Trophoblast cell (in vitro differentiated cells and primary cell): ENCODE results near the gene EARS2.

Experiments used
- DNase-seq, 2 donors: peaks; one replicate each; pipeline ENCODE4 v3.0.0-alpha.2; 2016
- H2AFZ ChIP-seq: 2 replicates; pipeline ENCODE4 v1.6.1; 2013; ENCODE audit warnings: low read length, moderate library complexity, mild to moderate bottlenecking; ENCODE audit not compliant: insufficient read depth, poor library complexity
- H2AK5ac ChIP-seq: 2 replicates; pipeline ENCODE4 v1.6.1; 2013; ENCODE audit warnings: mild to moderate bottlenecking, low read length
- H2BK120ac ChIP-seq: 2 replicates; pipeline ENCODE4 v1.6.1; 2013; ENCODE audit warnings: low read length, mild to moderate bottlenecking, moderate library complexity; ENCODE audit not compliant: insufficient read depth, poor library complexity
- H2BK12ac ChIP-seq: 2 replicates; pipeline ENCODE4 v1.6.1; 2013; ENCODE audit warnings: mild to moderate bottlenecking, low read length, moderate library complexity
- H2BK5ac ChIP-seq: 2 replicates; pipeline ENCODE4 v1.6.1; 2013; ENCODE audit warnings: low read length, low read depth, moderate library complexity, mild to moderate bottlenecking; ENCODE audit not compliant: poor library complexity
- H3K14ac ChIP-seq: 2 replicates; pipeline ENCODE4 v1.6.1; 2013; ENCODE audit warnings: mild to moderate bottlenecking, low read length
- H3K18ac ChIP-seq: 2 replicates; pipeline ENCODE4 v1.6.1; 2013; ENCODE audit warnings: mild to moderate bottlenecking, low read length
- H3K23ac ChIP-seq: 2 replicates; pipeline ENCODE4 v1.6.1; 2013; ENCODE audit warnings: low read length
- H3K27ac ChIP-seq: 2 replicates; pipeline ENCODE4 v1.5.1; 2013; ENCODE audit warnings: low read depth, mild to moderate bottlenecking, inconsistent platforms, low read length, moderate library complexity
- H3K27me3 ChIP-seq: 2 replicates; pipeline ENCODE4 v1.6.1; 2013; ENCODE audit warnings: inconsistent platforms, mild to moderate bottlenecking, low read length, moderate library complexity; ENCODE audit not compliant: insufficient read depth
- H3K36me3 ChIP-seq, 2 experiments: 1 replicate in 1 of 2; 2 replicates in 1 of 2; pipeline ENCODE4 v1.6.1; 2013; ENCODE audit warnings: low read length in 2 of 2, mild to moderate bottlenecking in 2 of 2, moderate library complexity in 1 of 2; ENCODE audit not compliant: insufficient read depth in 2 of 2, control insufficient read depth in 1 of 2
- H3K4ac ChIP-seq: 2 replicates; pipeline ENCODE4 v1.6.1; 2013; ENCODE audit warnings: low read depth, mild to moderate bottlenecking, low read length, moderate library complexity
- H3K4me1 ChIP-seq, 2 experiments: 1 replicate in 1 of 2; 2 replicates in 1 of 2; pipeline ENCODE4 v1.6.1; 2013; ENCODE audit warnings: low read length in 2 of 2, mild to moderate bottlenecking in 2 of 2, moderate library complexity in 1 of 2; ENCODE audit not compliant: insufficient read depth in 2 of 2, control insufficient read depth in 1 of 2
- H3K4me2 ChIP-seq: 2 replicates; pipeline ENCODE4 v1.6.1; 2013; ENCODE audit warnings: inconsistent platforms, mild to moderate bottlenecking, low read length, moderate library complexity
- H3K4me3 ChIP-seq: 2 replicates; pipeline ENCODE4 v1.5.1; 2013; ENCODE audit warnings: mild to moderate bottlenecking, low read depth, low read length, inconsistent platforms
- H3K79me1 ChIP-seq: one replicate; pipeline ENCODE4 v1.6.1; 2013; ENCODE audit warnings: low read length
- H3K79me2 ChIP-seq: 2 replicates; pipeline ENCODE4 v1.6.1; 2013; ENCODE audit warnings: low read length, mild to moderate bottlenecking; ENCODE audit not compliant: control insufficient read depth, insufficient read depth, poor library complexity
- H3K9ac ChIP-seq: 2 replicates; pipeline ENCODE4 v1.6.1; 2013; ENCODE audit warnings: mild to moderate bottlenecking, low read length
- H3K9me3 ChIP-seq: 2 replicates; pipeline ENCODE4 v1.6.1; 2013; ENCODE audit warnings: low read depth, mild to moderate bottlenecking, control low read depth, inconsistent platforms, low read length; ENCODE audit not compliant: insufficient read depth
- H4K12ac ChIP-seq: 2 replicates; pipeline ENCODE4 v1.6.1; 2013; ENCODE audit warnings: low read depth, mild to moderate bottlenecking, low read length, moderate library complexity
- H4K8ac ChIP-seq: 2 replicates; pipeline ENCODE4 v1.6.1; 2013; ENCODE audit warnings: low read depth, mild to moderate bottlenecking, low read length, moderate library complexity
- H4K91ac ChIP-seq: one replicate; pipeline ENCODE4 v1.6.1; 2013; ENCODE audit warnings: low read depth, mild to moderate bottlenecking, low read length, moderate library complexity
- WGBS: extraction: QIAGEN DNeasy Blood & Tissue Kit; methylation state at CpG from one replicate; pipeline ENCODE4 v1.1.7; 2013; ENCODE audit warnings: missing lambda C conversion rate; ENCODE audit not compliant: insufficient read length, insufficient coverage; ENCODE audit errors: extremely low coverage; 5-methylcytosine and 5-hydroxymethylcytosine counted together

Gene EARS2

GRCh38 chr16:23505671-23506605, 51.2 kb downstream of the EARS2 start:
- no peaks in the 10 kb centered on the region for H3K9me3 ChIP-seq
- H3K27ac ChIP-seq = no peak overlapping the region
- H4K91ac ChIP-seq = no peak overlapping the region
- H3K36me3 ChIP-seq = no peaks in the 10 kb centered on the region
- no peak overlapping the region for H3K9ac ChIP-seq
- H4K8ac ChIP-seq = no peak overlapping the region
- no peak overlapping the region for H2BK120ac ChIP-seq
- no peak overlapping the region for H3K18ac ChIP-seq
- no peak overlapping the region for H2AFZ ChIP-seq
- H2BK12ac ChIP-seq = no peak overlapping the region
- no peaks in the 10 kb centered on the region for H3K27me3 ChIP-seq
- no peak overlapping the region for H3K4me2 ChIP-seq
- no peak overlapping the region for H3K23ac ChIP-seq
- peaks cover 16% of the 10 kb centered on the region for H3K79me2 ChIP-seq
- H3K4me1 ChIP-seq = peaks cover 16 to 28% of the 10 kb centered on the region in 2 experiments
- peaks cover 8% of the 10 kb centered on the region for H3K79me1 ChIP-seq
- no peak overlapping the region for H4K12ac ChIP-seq
- WGBS = no CpG with 5 or more reads among the region's 7 CpGs
- no peak overlapping the region for H3K4ac ChIP-seq
- no peak overlapping the region for H2BK5ac ChIP-seq
- DNase-seq = no peak
- no peak overlapping the region for H3K14ac ChIP-seq
- no peak overlapping the region for H2AK5ac ChIP-seq
- H3K4me3 ChIP-seq = no peak overlapping the region

GRCh38 chr16:23505180-23505665, 51.9 kb downstream of the EARS2 start:
- Histone ChIP-seq H3K4me2 (no peak overlapping the region), H4K12ac (no peak overlapping the region), H3K4ac (no peak overlapping the region), H3K23ac (no peak overlapping the region), H2BK5ac (no peak overlapping the region), H3K9ac (no peak overlapping the region), H3K79me1 (peaks cover 5% of the 10 kb centered on the region), H2AFZ (no peak overlapping the region), H4K91ac (no peak overlapping the region), H4K8ac (no peak overlapping the region), H3K18ac (no peak overlapping the region), H2BK120ac (no peak overlapping the region), H3K27ac (no peak overlapping the region), H3K4me3 (no peak overlapping the region), H3K27me3 (no peaks in the 10 kb centered on the region), H3K14ac (no peak overlapping the region), H3K79me2 (peaks cover 14% of the 10 kb centered on the region), H3K9me3 (no peaks in the 10 kb centered on the region), H2AK5ac (no peak overlapping the region), H2BK12ac (no peak overlapping the region), H3K36me3 (peaks cover 0 to 2% of the 10 kb centered on the region in 2 experiments), H3K4me1 (peaks cover 13 to 25% of the 10 kb centered on the region in 2 experiments)
- DNase-seq = no peak
- WGBS = no CpG with 5 or more reads among the region's 9 CpGs

GRCh38 chr16:23504453-23505179, 52.5 kb downstream of the EARS2 start:
- no CpG with 5 or more reads among the region's 13 CpGs for WGBS
- peaks cover 13 to 25% of the 10 kb centered on the region in 2 experiments for H3K4me1 ChIP-seq
- H3K79me2 ChIP-seq = peaks cover 9% of the 10 kb centered on the region

GRCh38 chr16:23504076-23504452, 53.1 kb downstream of the EARS2 start:
- Histone ChIP-seq H3K4me2 (no peak overlapping the region), H2AFZ (no peak overlapping the region), H3K9me3 (no peaks in the 10 kb centered on the region), H2BK120ac (no peak overlapping the region), H4K91ac (no peak overlapping the region), H3K9ac (no peak overlapping the region), H3K27ac (no peak overlapping the region), H3K79me1 (no peaks in the 10 kb centered on the region), H4K8ac (no peak overlapping the region), H3K14ac (no peak overlapping the region), H3K4me1 (peaks cover 13 to 22% of the 10 kb centered on the region in 2 experiments), H3K4me3 (no peak overlapping the region), H4K12ac (no peak overlapping the region), H2BK12ac (no peak overlapping the region), H2AK5ac (no peak overlapping the region), H3K18ac (no peak overlapping the region), H3K36me3 (peaks cover 0 to 3% of the 10 kb centered on the region in 2 experiments), H3K79me2 (peaks cover 6% of the 10 kb centered on the region), H3K4ac (no peak overlapping the region), H3K23ac (no peak overlapping the region), H2BK5ac (no peak overlapping the region), H3K27me3 (no peaks in the 10 kb centered on the region)
- no peak for DNase-seq
- WGBS = no CpG with 5 or more reads among the region's 5 CpGs

More at GRCh38 chr16:23504453-23505179, 52.5 kb downstream of the EARS2 start:
- no peak overlapping the region for H2AFZ ChIP-seq
- H4K91ac ChIP-seq = no peak overlapping the region
- H3K4me3 ChIP-seq = no peak overlapping the region
- H3K14ac ChIP-seq = no peak overlapping the region
- H2BK12ac ChIP-seq = no peak overlapping the region
- no peak overlapping the region for H2BK5ac ChIP-seq
- no peak overlapping the region for H3K23ac ChIP-seq
- no peak overlapping the region for H3K4me2 ChIP-seq
- H3K4ac ChIP-seq = no peak overlapping the region
- no peaks in the 10 kb centered on the region for H3K27me3 ChIP-seq
- H4K8ac ChIP-seq = no peak overlapping the region
- no peak overlapping the region for H3K9ac ChIP-seq
- H3K79me1 ChIP-seq = no peaks in the 10 kb centered on the region
- peaks cover 0 to 3% of the 10 kb centered on the region in 2 experiments for H3K36me3 ChIP-seq
- no peak overlapping the region for H2BK120ac ChIP-seq
- H4K12ac ChIP-seq = no peak overlapping the region
- H3K18ac ChIP-seq = no peak overlapping the region
- peak; percentile 85 to 86 for DNase-seq
- H2AK5ac ChIP-seq = no peak overlapping the region
- no peak overlapping the region for H3K27ac ChIP-seq
- no peaks in the 10 kb centered on the region for H3K9me3 ChIP-seq
